Measurements from ENCODE around the gene UNC5B. TPM values are rescaled to one million over a fixed set of nuclear protein-coding genes. Genes with fewer than 3 reads are reported as not detected.

The UNC5B gene
- polyA plus RNA-seq, 4 donors = 0.27 to 19.4 (median 6.7) TPM

GRCh38 chr10:71306979-71307378 lies 94.6 kb downstream of the UNC5B start:
- peaks cover 0 to 4% (median 0%) of the 10 kb centered on the region in 3 donors for H3K36me3 ChIP-seq (ENCODE audit: control insufficient read depth in 3 of 3, insufficient read depth in 2 of 3, low read depth in 1 of 3, low read length in 3 of 3)
- 78 to 89% (median 80%) methylated on average over 3 of the region's 3 CpGs for WGBS, 3 donors
- FAIRE-seq (no peak), DNase-seq (no peak)
- peak overlapping the region in 1 of 3 donors; percentile 44 for H3K27ac ChIP-seq (ENCODE audit: low read depth in 1 of 3, low read length in 2 of 3)
- no peak overlapping the region for H3K4me3 ChIP-seq (ENCODE audit: low read depth in 1 of 3, low read length in 3 of 3)
- peaks cover 0 to 17% (median 0%) of the 10 kb centered on the region in 3 donors for H3K4me1 ChIP-seq (ENCODE audit: control insufficient read depth in 3 of 3, insufficient read depth in 2 of 3, low read depth in 1 of 3, low read length in 2 of 3)
- H3K27me3 ChIP-seq (ENCODE audit: control insufficient read depth in 3 of 3, insufficient read depth in 3 of 3, low read length in 3 of 3) = no peaks in the 10 kb centered on the region
- H3K9me3 ChIP-seq (ENCODE audit: control insufficient read depth in 2 of 2, insufficient read depth in 1 of 2, low read depth in 1 of 2, low read length in 1 of 2) = peaks cover 0 to 2% of the 10 kb centered on the region in 2 donors

- Histone ChIP-seq H3K4me3 (ENCODE audit: low read depth in 1 of 3, low read length in 3 of 3) (no peak overlapping the region), H3K4me1 (ENCODE audit: control insufficient read depth in 3 of 3, insufficient read depth in 2 of 3, low read depth in 1 of 3, low read length in 2 of 3) (peaks cover 0 to 17% (median 0%) of the 10 kb centered on the region in 3 donors), H3K27ac (ENCODE audit: low read depth in 1 of 3, low read length in 2 of 3) (peak overlapping the region in 1 of 3 donors; percentile 44), H3K27me3 (ENCODE audit: control insufficient read depth in 3 of 3, insufficient read depth in 3 of 3, low read length in 3 of 3) (no peaks in the 10 kb centered on the region), H3K9me3 (ENCODE audit: control insufficient read depth in 2 of 2, insufficient read depth in 1 of 2, low read depth in 1 of 2, low read length in 1 of 2) (peaks cover 0 to 2% of the 10 kb centered on the region in 2 donors), H3K36me3 (ENCODE audit: control insufficient read depth in 3 of 3, insufficient read depth in 2 of 3, low read depth in 1 of 3, low read length in 3 of 3) (peaks cover 0 to 3% (median 0%) of the 10 kb centered on the region in 3 donors)
- FAIRE-seq (no peak), DNase-seq (peak; percentile 13 to 75)
- 40 to 62% (median 55%) methylated on average over 8 of the region's 8 CpGs for WGBS, 3 donors
Observed at GRCh38 chr10:71307469-71308085, 95.2 kb downstream of the UNC5B start.

- 67 to 73% (median 72%) methylated on average over 2 of the region's 2 CpGs for WGBS, 3 donors
- H3K27me3 ChIP-seq (ENCODE audit: control insufficient read depth in 3 of 3, insufficient read depth in 3 of 3, low read length in 3 of 3) = no peaks in the 10 kb centered on the region
- no peak for FAIRE-seq
- H3K4me3 ChIP-seq (ENCODE audit: low read depth in 1 of 3, low read length in 3 of 3) = no peak overlapping the region
- no peaks in the 10 kb centered on the region for H3K36me3 ChIP-seq (ENCODE audit: control insufficient read depth in 3 of 3, insufficient read depth in 2 of 3, low read depth in 1 of 3, low read length in 3 of 3)
- peak overlapping the region in 1 of 3 donors; percentile 20 for H3K27ac ChIP-seq (ENCODE audit: low read depth in 1 of 3, low read length in 2 of 3)
- DNase-seq = no peak
- H3K4me1 ChIP-seq (ENCODE audit: control insufficient read depth in 3 of 3, insufficient read depth in 2 of 3, low read depth in 1 of 3, low read length in 2 of 3) = peaks cover 0 to 17% (median 0%) of the 10 kb centered on the region in 3 donors
- peaks cover 0 to 2% of the 10 kb centered on the region in 2 donors for H3K9me3 ChIP-seq (ENCODE audit: control insufficient read depth in 2 of 2, insufficient read depth in 1 of 2, low read depth in 1 of 2, low read length in 1 of 2)
Observed at GRCh38 chr10:71308244-71308643, 95.9 kb downstream of the UNC5B start.

- H3K9me3 ChIP-seq (ENCODE audit: control insufficient read depth in 2 of 2, insufficient read depth in 1 of 2, low read depth in 1 of 2, low read length in 1 of 2) = peaks cover 0 to 2% of the 10 kb centered on the region in 2 donors
- peaks cover 0 to 4% (median 0%) of the 10 kb centered on the region in 3 donors for H3K27me3 ChIP-seq (ENCODE audit: control insufficient read depth in 3 of 3, insufficient read depth in 3 of 3, low read length in 3 of 3)
- FAIRE-seq (no peak), DNase-seq (no peak)
- no peak overlapping the region for H3K4me3 ChIP-seq (ENCODE audit: low read depth in 1 of 3, low read length in 3 of 3)
- H3K27ac ChIP-seq (ENCODE audit: low read depth in 1 of 3, low read length in 2 of 3) = no peak overlapping the region
- WGBS, 3 donors = 60 to 75% (median 68%) methylated on average over 3 of the region's 3 CpGs
- peaks cover 0 to 18% (median 0%) of the 10 kb centered on the region in 3 donors for H3K4me1 ChIP-seq (ENCODE audit: control insufficient read depth in 3 of 3, insufficient read depth in 2 of 3, low read depth in 1 of 3, low read length in 2 of 3)
- H3K36me3 ChIP-seq (ENCODE audit: control insufficient read depth in 3 of 3, insufficient read depth in 2 of 3, low read depth in 1 of 3, low read length in 3 of 3) = no peaks in the 10 kb centered on the region
Observed at GRCh38 chr10:71308985-71309384, 96.6 kb downstream of the UNC5B start.

GRCh38 chr10:71309919-71310318 lies 97.5 kb downstream of the UNC5B start:
- H3K4me3 ChIP-seq (ENCODE audit: low read depth in 1 of 3, low read length in 3 of 3) = no peak overlapping the region
- DNase-seq (no peak), FAIRE-seq (no peak)
- no peak overlapping the region for H3K27ac ChIP-seq (ENCODE audit: low read depth in 1 of 3, low read length in 2 of 3)
- H3K27me3 ChIP-seq (ENCODE audit: control insufficient read depth in 3 of 3, insufficient read depth in 3 of 3, low read length in 3 of 3) = peaks cover 0 to 4% (median 0%) of the 10 kb centered on the region in 3 donors
- H3K36me3 ChIP-seq (ENCODE audit: control insufficient read depth in 3 of 3, insufficient read depth in 2 of 3, low read depth in 1 of 3, low read length in 3 of 3) = no peaks in the 10 kb centered on the region
- WGBS, 3 donors = 49 to 68% (median 51%) methylated on average over 3 of the region's 3 CpGs
- H3K4me1 ChIP-seq (ENCODE audit: control insufficient read depth in 3 of 3, insufficient read depth in 2 of 3, low read depth in 1 of 3, low read length in 2 of 3) = peaks cover 0 to 22% (median 0%) of the 10 kb centered on the region in 3 donors
- H3K9me3 ChIP-seq (ENCODE audit: control insufficient read depth in 2 of 2, insufficient read depth in 1 of 2, low read depth in 1 of 2, low read length in 1 of 2) = peaks cover 0 to 2% of the 10 kb centered on the region in 2 donors

GRCh38 chr10:71312220-71312619 lies 99.8 kb downstream of the UNC5B start:
- Histone ChIP-seq H3K4me1 (ENCODE audit: control insufficient read depth in 3 of 3, insufficient read depth in 2 of 3, low read depth in 1 of 3, low read length in 2 of 3) (peaks cover 0 to 19% (median 0%) of the 10 kb centered on the region in 3 donors), H3K4me3 (ENCODE audit: low read depth in 1 of 3, low read length in 3 of 3) (no peak overlapping the region), H3K27ac (ENCODE audit: low read depth in 1 of 3, low read length in 2 of 3) (no peak overlapping the region), H3K27me3 (ENCODE audit: control insufficient read depth in 3 of 3, insufficient read depth in 3 of 3, low read length in 3 of 3) (peaks cover 0 to 4% (median 0%) of the 10 kb centered on the region in 3 donors), H3K36me3 (ENCODE audit: control insufficient read depth in 3 of 3, insufficient read depth in 2 of 3, low read depth in 1 of 3, low read length in 3 of 3) (no peaks in the 10 kb centered on the region), H3K9me3 (ENCODE audit: control insufficient read depth in 2 of 2, insufficient read depth in 1 of 2, low read depth in 1 of 2, low read length in 1 of 2) (peaks cover 0 to 2% of the 10 kb centered on the region in 2 donors)
- no peak for FAIRE-seq
- 31 to 80% (median 59%) methylated on average over 1 of the region's 1 CpG for WGBS, 3 donors
- no peak for DNase-seq

- no peak for FAIRE-seq
- WGBS, 3 donors = 46 to 48% (median 48%) methylated on average over 19 of the region's 19 CpGs
- Histone ChIP-seq H3K9me3 (ENCODE audit: control insufficient read depth in 2 of 2, insufficient read depth in 1 of 2, low read depth in 1 of 2, low read length in 1 of 2) (peaks cover 0 to 2% of the 10 kb centered on the region in 2 donors), H3K4me1 (ENCODE audit: control insufficient read depth in 3 of 3, insufficient read depth in 2 of 3, low read depth in 1 of 3, low read length in 2 of 3) (peaks cover 0 to 11% (median 0%) of the 10 kb centered on the region in 3 donors), H3K4me3 (ENCODE audit: low read depth in 1 of 3, low read length in 3 of 3) (no peak overlapping the region), H3K27ac (ENCODE audit: low read depth in 1 of 3, low read length in 2 of 3) (peak overlapping the region in 1 of 3 donors; percentile 7), H3K27me3 (ENCODE audit: control insufficient read depth in 3 of 3, insufficient read depth in 3 of 3, low read length in 3 of 3) (peaks cover 0 to 4% (median 0%) of the 10 kb centered on the region in 3 donors), H3K36me3 (ENCODE audit: control insufficient read depth in 3 of 3, insufficient read depth in 2 of 3, low read depth in 1 of 3, low read length in 3 of 3) (no peaks in the 10 kb centered on the region)
- DNase-seq = peak in 1 of 2 donors; percentile 36
Observed at GRCh38 chr10:71312811-71313789, 100.7 kb downstream of the UNC5B start.

GRCh38 chr10:71314028-71314693 lies 101.8 kb downstream of the UNC5B start:
- peak overlapping the region in 1 of 3 donors; percentile 20 for H3K4me3 ChIP-seq (ENCODE audit: low read depth in 1 of 3, low read length in 3 of 3)
- H3K27ac ChIP-seq (ENCODE audit: low read depth in 1 of 3, low read length in 2 of 3) = no peak overlapping the region
- H3K27me3 ChIP-seq (ENCODE audit: control insufficient read depth in 3 of 3, insufficient read depth in 3 of 3, low read length in 3 of 3) = peaks cover 0 to 4% (median 0%) of the 10 kb centered on the region in 3 donors
- peaks cover 0 to 9% (median 0%) of the 10 kb centered on the region in 3 donors for H3K4me1 ChIP-seq (ENCODE audit: control insufficient read depth in 3 of 3, insufficient read depth in 2 of 3, low read depth in 1 of 3, low read length in 2 of 3)
- H3K36me3 ChIP-seq (ENCODE audit: control insufficient read depth in 3 of 3, insufficient read depth in 2 of 3, low read depth in 1 of 3, low read length in 3 of 3) = no peaks in the 10 kb centered on the region
- DNase-seq (peak; percentile 36 to 65), FAIRE-seq (no peak)
- peaks cover 0 to 2% of the 10 kb centered on the region in 2 donors for H3K9me3 ChIP-seq (ENCODE audit: control insufficient read depth in 2 of 2, insufficient read depth in 1 of 2, low read depth in 1 of 2, low read length in 1 of 2)
- 7 to 8% (median 8%) methylated on average over 21 of the region's 21 CpGs for WGBS, 3 donors

Measured in small intestine (tissue), 7 donors.